Fibroblast of the aortic adventitia (primary cell): ENCODE results near the gene PVALEF. TPM values are rescaled to one million over a fixed set of nuclear protein-coding genes. Genes with fewer than 3 reads are reported as not detected.

Experiments
- DNase-seq: peaks from one replicate; pipeline ENCODE4 v3.0.0-alpha.2; 2010; ENCODE audit warnings: low read depth
- H3K4me3 ChIP-seq: 2 replicates; pipeline ENCODE4 v1.5.1; 2011; ENCODE audit warnings: low read depth, mild to moderate bottlenecking, control low read depth, low read length, moderate library complexity
- CTCF ChIP-seq: IDR thresholded peaks from 2 replicates; pipeline ENCODE4 v1.5.1; 2011; ENCODE audit warnings: mild to moderate bottlenecking, low read length, control low read depth, inconsistent platforms; ENCODE audit not compliant: insufficient read depth
- total RNA-seq: library from RNA; depleted of rRNA; stranded (reverse); fragments of >200 nt; gene quantifications from 2 replicates; pipeline ENCODE4 v1.2.3, GENCODE V29; 2012; ENCODE audit warnings: low replicate concordance

The PVALEF gene
- total RNA-seq, 1 donor, result not detected

- peak; percentile 93 for DNase-seq
- peak overlapping the region; percentile 71 for H3K4me3 ChIP-seq
- peak; percentile 22 for TF ChIP-seq CTCF
These were observed 45.8 kb upstream of the PVALEF start for GRCh38 chr17:81119223-81120148.

GRCh38 chr17:81120149-81120484 lies 45.2 kb upstream of the PVALEF start:
- peak overlapping the region; percentile 17 for H3K4me3 ChIP-seq
- DNase-seq, result no peak
- no peak for TF ChIP-seq CTCF

- H3K4me3 ChIP-seq, result no peak overlapping the region
- no peak for TF ChIP-seq CTCF
- DNase-seq, result no peak
These were observed 44.3 kb upstream of the PVALEF start for GRCh38 chr17:81120695-81121621.

- DNase-seq, result no peak
These were observed 43.2 kb upstream of the PVALEF start for GRCh38 chr17:81121841-81122733.

GRCh38 chr17:81123052-81124048 lies 42.0 kb upstream of the PVALEF start:
- no peak for DNase-seq
- no peak for TF ChIP-seq CTCF
- H3K4me3 ChIP-seq, result no peak overlapping the region

More at GRCh38 chr17:81121841-81122733, 43.2 kb upstream of the PVALEF start:
- TF ChIP-seq CTCF, result no peak
- no peak overlapping the region for H3K4me3 ChIP-seq
